Fibroblast of mammary gland (primary cell): ENCODE results near the gene REXO5.

Source experiments
- DNase-seq: peaks from one replicate; pipeline ENCODE4 v3.0.0-alpha.2; 2010; ENCODE audit warnings: low read depth
- H3K4me3 ChIP-seq: 2 replicates; pipeline ENCODE4 v1.5.1; 2011; ENCODE audit warnings: low read depth, mild to moderate bottlenecking, low read length, moderate library complexity; ENCODE audit not compliant: control insufficient read depth
- TF ChIP-seq, protein P1 (sequence below): conservative IDR thresholded peaks from 2 replicates; pipeline ENCODE4 v1.5.1; 2011; ENCODE audit warnings: low read depth, low read length, inconsistent platforms; ENCODE audit not compliant: control insufficient read depth, insufficient read depth

Gene REXO5

DNA sequence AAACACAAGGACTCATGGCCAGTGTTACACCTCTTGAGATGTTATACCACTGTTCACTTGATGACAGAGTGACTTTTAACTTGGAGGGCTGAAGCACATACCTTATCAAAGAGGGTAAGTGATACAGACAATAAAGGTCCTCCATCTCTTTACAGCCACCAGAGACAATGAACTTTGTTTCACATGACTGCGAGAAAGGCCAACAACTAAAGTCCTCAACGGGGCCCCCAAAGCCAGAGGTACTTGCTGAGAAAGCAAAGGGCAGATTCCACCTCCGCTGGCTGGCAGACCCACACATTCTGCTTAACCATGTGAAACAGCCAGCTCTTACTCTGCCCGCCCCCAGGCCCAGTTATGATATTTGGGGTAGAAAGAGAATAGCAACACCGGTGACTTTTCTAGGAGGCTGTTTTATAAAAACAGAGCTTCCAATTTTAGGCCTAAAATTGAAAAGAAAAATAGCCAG lies 72.4 kb downstream of the REXO5 start:
- TF ChIP-seq, protein P1, sequence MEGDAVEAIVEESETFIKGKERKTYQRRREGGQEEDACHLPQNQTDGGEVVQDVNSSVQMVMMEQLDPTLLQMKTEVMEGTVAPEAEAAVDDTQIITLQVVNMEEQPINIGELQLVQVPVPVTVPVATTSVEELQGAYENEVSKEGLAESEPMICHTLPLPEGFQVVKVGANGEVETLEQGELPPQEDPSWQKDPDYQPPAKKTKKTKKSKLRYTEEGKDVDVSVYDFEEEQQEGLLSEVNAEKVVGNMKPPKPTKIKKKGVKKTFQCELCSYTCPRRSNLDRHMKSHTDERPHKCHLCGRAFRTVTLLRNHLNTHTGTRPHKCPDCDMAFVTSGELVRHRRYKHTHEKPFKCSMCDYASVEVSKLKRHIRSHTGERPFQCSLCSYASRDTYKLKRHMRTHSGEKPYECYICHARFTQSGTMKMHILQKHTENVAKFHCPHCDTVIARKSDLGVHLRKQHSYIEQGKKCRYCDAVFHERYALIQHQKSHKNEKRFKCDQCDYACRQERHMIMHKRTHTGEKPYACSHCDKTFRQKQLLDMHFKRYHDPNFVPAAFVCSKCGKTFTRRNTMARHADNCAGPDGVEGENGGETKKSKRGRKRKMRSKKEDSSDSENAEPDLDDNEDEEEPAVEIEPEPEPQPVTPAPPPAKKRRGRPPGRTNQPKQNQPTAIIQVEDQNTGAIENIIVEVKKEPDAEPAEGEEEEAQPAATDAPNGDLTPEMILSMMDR, result no peak
- H3K4me3 ChIP-seq, result no peak overlapping the region
- DNase-seq, result no peak

DNA sequence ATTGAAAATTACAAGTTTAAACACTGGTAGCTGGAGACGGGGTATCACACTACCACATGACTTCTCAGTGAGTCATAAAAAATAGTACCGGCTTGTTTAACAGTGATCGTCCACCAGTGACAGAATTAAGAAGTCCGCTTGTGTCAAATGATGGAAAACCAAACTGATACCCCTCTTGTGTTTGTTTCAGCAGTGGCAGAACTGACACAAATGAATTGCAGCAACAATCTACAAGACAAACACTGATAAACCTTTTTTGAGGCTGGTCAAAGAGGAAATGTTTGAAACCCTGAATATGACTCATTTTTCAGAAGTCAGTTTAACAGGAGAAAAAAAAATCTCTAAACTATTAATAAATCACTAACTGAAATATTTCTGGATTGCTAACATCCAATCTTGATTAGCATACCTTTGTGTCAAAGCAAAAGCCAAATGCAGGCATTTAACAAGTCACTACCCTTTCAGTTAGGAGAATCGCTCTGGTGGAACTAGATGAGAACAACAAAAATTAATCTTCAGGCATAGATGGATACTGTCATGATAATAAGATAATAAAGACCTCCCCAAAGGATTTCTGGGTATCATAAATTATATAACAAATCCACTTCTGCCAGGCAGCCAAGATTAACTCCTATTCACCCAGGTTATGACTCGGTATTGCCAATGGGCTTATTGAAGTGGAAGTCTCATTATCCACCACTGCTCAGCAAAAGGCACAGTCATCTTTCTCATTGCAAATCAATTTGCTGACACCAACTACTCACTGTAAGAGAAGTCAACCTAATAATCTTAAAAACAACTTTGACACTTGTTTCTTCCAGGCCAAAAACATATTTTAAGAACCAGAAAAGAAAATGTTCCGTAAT lies 73.1 kb downstream of the REXO5 start:
- TF ChIP-seq, protein P1, result no peak
- peak overlapping the region; percentile 23 for H3K4me3 ChIP-seq
- DNase-seq, result peak; percentile 67

DNA sequence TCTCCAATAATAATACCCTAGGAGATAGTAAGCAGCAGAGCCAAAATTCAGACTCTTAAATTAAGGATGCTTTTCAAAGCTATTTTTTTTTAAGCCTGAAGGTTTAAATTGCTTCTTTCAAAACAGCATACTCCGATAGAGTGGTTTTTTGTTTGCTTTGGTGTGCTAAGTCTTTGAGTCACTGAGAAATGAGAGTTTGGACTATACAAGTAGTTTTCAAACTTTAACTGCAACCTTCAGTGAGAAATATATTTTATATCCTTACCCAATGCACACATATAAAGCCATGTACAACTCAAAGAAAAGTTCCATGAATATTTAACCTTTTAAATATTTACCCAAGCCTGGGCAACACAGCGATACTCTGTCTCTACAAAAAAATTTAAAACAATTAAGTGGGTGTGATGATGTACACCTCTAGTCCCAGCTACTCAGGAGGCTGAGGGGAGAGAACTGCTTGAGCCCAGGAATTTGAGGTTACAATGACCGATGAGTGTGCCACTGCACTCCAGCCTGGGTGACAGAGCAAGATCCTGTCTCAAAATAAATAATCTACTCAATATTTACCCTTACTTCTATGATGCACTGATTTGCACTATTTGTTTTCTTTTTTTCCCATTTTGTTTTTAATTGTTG lies 74.7 kb downstream of the REXO5 start:
- no peak overlapping the region for H3K4me3 ChIP-seq
- TF ChIP-seq, protein P1, result no peak
- no peak for DNase-seq

DNA sequence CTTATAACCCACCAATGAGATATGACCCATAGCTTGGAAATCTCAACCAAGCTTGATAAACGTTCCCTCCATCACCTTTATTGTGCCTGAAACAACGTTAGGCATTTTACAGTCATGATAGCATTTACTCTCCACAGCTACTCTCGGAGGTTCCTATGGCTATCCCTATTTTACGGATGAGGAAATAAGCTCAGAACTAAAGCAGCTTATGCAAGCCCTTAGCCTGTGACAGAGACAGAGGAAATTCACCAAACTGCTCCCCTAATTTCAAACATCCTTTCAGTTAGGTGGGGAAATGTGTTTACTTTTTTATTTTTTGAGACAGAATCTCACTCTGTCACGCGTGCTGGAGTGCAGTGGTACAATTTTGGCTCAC lies 75.2 kb downstream of the REXO5 start:
- no peak overlapping the region for H3K4me3 ChIP-seq
- TF ChIP-seq, protein P1, result no peak
- DNase-seq, result no peak

DNA sequence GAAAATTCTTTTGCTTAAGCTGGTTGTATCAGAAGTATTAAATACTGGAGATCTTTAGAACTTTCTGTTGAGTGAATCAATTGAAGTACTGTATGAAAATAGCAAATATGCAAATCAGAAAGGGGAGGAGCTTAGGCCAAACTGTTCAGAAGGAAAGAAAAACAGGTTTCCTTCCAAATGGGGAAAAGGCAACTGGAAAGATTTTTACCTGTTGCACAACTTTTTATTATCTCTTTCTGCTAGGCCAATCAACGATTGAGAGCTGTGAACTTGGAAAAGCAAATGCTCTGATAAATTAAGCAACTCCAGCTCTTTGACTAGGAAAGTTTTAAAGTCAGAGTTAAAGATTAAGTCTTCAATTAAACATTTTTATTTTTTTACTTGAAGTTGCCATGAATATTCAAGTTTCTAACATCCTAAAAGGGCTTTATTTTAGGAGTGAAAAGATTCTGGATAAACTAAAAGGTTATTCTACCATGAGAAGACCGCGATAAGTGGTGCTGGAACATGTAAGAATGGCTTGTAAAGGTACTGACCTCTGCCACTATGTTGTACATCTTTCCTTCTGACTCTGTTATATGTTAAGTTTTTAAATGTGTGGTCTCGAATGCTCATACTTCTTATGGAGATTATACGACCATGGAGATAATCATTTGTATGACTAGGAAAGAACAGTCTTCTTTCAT lies 77.4 kb downstream of the REXO5 start:
- TF ChIP-seq, protein P1, result no peak
- H3K4me3 ChIP-seq, result no peak overlapping the region
- peak; percentile 19 for DNase-seq

DNA sequence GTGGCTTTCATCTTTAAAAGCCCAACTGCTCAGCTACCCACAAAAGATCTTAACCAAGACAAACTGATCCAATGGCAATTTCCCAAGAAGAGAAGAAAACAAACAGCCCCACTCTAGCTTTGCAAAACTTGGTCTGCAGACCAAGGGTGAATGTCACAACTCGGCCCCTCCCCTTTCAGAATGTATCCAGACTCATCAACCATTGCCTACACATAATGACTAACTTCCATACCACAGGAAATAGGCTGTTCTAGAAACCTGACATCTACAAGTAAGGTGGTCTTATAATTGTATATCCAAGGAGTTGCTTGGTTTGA lies 77.9 kb downstream of the REXO5 start:
- DNase-seq, result peak; percentile 91
- no peak overlapping the region for H3K4me3 ChIP-seq
- TF ChIP-seq, protein P1, result no peak
